Neural cell (in vitro differentiated cells): ENCODE results near the gene LCAT. TPM values are rescaled to one million over a fixed set of nuclear protein-coding genes. Genes with fewer than 3 reads are reported as not detected.

Experiments
- H2AFZ ChIP-seq: fragments of 200-600, 300-800 bp; sonication (generic), shearing (Covaris generic); 2 replicates; pipeline ENCODE4 v1.6.0; 2014; ENCODE audit warnings: low read depth, mild to moderate bottlenecking, antibody characterized with exemption, low read length, moderate library complexity
- H3F3A ChIP-seq: fragments of 200-600 bp; shearing (Covaris generic); 2 replicates; pipeline ENCODE4 v1.6.1; 2016; ENCODE audit warnings: mild to moderate bottlenecking, moderate library complexity, mixed read lengths, antibody characterized with exemption, low read length; ENCODE audit not compliant: insufficient read depth, poor library complexity, severe bottlenecking
- H3K27ac ChIP-seq: fragments of 200-600, 300-800 bp; sonication (generic), shearing (Covaris generic); 2 replicates; pipeline ENCODE4 v1.5.1; 2014; ENCODE audit warnings: mild to moderate bottlenecking, low read length, moderate library complexity
- H3K27me3 ChIP-seq: fragments of 300-800, 200-600 bp; sonication (generic), shearing (Covaris generic); 2 replicates; pipeline ENCODE4 v1.6.0; 2014; ENCODE audit warnings: mild to moderate bottlenecking, low read depth, low read length, moderate library complexity; ENCODE audit not compliant: insufficient read depth
- H3K36me3 ChIP-seq: fragments of 300-800, 200-600 bp; sonication (generic), shearing (Covaris generic); 2 replicates; pipeline ENCODE4 v1.5.1; 2014; ENCODE audit warnings: mild to moderate bottlenecking, antibody characterized with exemption, low read length, moderate library complexity; ENCODE audit not compliant: insufficient read depth
- H3K4me2 ChIP-seq: fragments of 300-800, 200-600 bp; sonication (generic), shearing (Covaris generic); 2 replicates; pipeline ENCODE4 v1.6.0; 2014; ENCODE audit warnings: mild to moderate bottlenecking, low read length
- H3K4me3 ChIP-seq: fragments of 300-800, 200-600 bp; sonication (generic), shearing (Covaris generic); 2 replicates; pipeline ENCODE4 v1.5.1; 2014; ENCODE audit warnings: mild to moderate bottlenecking, low read length, moderate library complexity
- H3K79me2 ChIP-seq: fragments of 200-600 bp; shearing (Covaris generic); replicated peaks from 2 replicates; pipeline ENCODE4 v1.6.0; 2014; ENCODE audit warnings: mild to moderate bottlenecking, low read length, moderate library complexity; ENCODE audit not compliant: insufficient read depth
- H3K9ac ChIP-seq: fragments of 300-800, 200-600 bp; sonication (generic), shearing (Covaris generic); 2 replicates; pipeline ENCODE4 v1.6.1; 2016; ENCODE audit warnings: mild to moderate bottlenecking, low read length, mixed read lengths
- H3K9me2 ChIP-seq: fragments of 200-600 bp; shearing (Covaris generic); 2 replicates; pipeline ENCODE4 v1.6.1; 2016; ENCODE audit warnings: mild to moderate bottlenecking, low read length, mixed read lengths; ENCODE audit not compliant: insufficient read depth
- H3K9me3 ChIP-seq: fragments of 200-600, 300-800 bp; sonication (generic), shearing (Covaris generic); 2 replicates; pipeline ENCODE4 v1.6.1; 2016; ENCODE audit warnings: mild to moderate bottlenecking, mixed run types, low read length, moderate library complexity, mixed read lengths
- H4K20me1 ChIP-seq: fragments of 200-600 bp; shearing (Covaris generic); 2 replicates; pipeline ENCODE4 v1.6.1; 2016; ENCODE audit warnings: mild to moderate bottlenecking, mixed run types; ENCODE audit not compliant: insufficient read depth
- CTCF ChIP-seq: fragments of 450-650 bp; IDR thresholded peaks from 2 replicates; pipeline ENCODE4 v1.5.1; 2014; ENCODE audit warnings: antibody characterized with exemption, mild to moderate bottlenecking, moderate library complexity; ENCODE audit not compliant: poor library complexity, severe bottlenecking
- EP300 ChIP-seq: fragments of 450-650 bp; conservative IDR thresholded peaks from 2 replicates; pipeline ENCODE4 v1.6.1; 2014; ENCODE audit warnings: antibody characterized with exemption, mild to moderate bottlenecking, moderate library complexity; ENCODE audit not compliant: poor library complexity, severe bottlenecking
- EZH2 ChIP-seq: fragments of 200-600, 300-800 bp; shearing (Covaris generic), sonication (generic); IDR thresholded peaks from 2 replicates; pipeline ENCODE4 v1.6.1; 2014; ENCODE audit warnings: antibody characterized with exemption, low read length, borderline replicate concordance, mild to moderate bottlenecking; ENCODE audit not compliant: insufficient read depth, poor library complexity, severe bottlenecking
- MXI1 ChIP-seq: fragments of 450-650 bp; conservative IDR thresholded peaks from 2 replicates; pipeline ENCODE4 v1.6.1; 2014; ENCODE audit warnings: antibody characterized with exemption, mild to moderate bottlenecking; ENCODE audit not compliant: poor library complexity, severe bottlenecking
- POLR2AphosphoS5 ChIP-seq: IDR thresholded peaks from 2 replicates; pipeline ENCODE4 v1.6.1; 2012
- RAD21 ChIP-seq: fragments of 450-650 bp; conservative IDR thresholded peaks from 2 replicates; pipeline ENCODE4 v1.6.1; 2014; ENCODE audit warnings: antibody characterized with exemption, mild to moderate bottlenecking, moderate library complexity
- SMC3 ChIP-seq: fragments of 450-650 bp; conservative IDR thresholded peaks from 2 replicates; pipeline ENCODE4 v1.6.1; 2014; ENCODE audit warnings: antibody characterized with exemption, mild to moderate bottlenecking, moderate library complexity; ENCODE audit not compliant: poor library complexity
- TAF1 ChIP-seq: IDR thresholded peaks from 2 replicates; pipeline ENCODE4 v1.6.1; 2012; ENCODE audit warnings: low read depth
- polyA plus RNA-seq: library from polyadenylated mRNA; depleted of rRNA; stranded (reverse); fragments of >200 nt; gene quantifications from 2 replicates; pipeline ENCODE4 v1.2.3, GENCODE V29; 2014
- TF ChIP-seq, protein P1 (sequence below): IDR thresholded peaks from 2 replicates; pipeline ENCODE4 v1.6.1; 2012; ENCODE audit warnings: borderline replicate concordance

The LCAT gene
- polyA plus RNA-seq, 1 donor from 2014 or later, result 0.32 TPM

DNA sequence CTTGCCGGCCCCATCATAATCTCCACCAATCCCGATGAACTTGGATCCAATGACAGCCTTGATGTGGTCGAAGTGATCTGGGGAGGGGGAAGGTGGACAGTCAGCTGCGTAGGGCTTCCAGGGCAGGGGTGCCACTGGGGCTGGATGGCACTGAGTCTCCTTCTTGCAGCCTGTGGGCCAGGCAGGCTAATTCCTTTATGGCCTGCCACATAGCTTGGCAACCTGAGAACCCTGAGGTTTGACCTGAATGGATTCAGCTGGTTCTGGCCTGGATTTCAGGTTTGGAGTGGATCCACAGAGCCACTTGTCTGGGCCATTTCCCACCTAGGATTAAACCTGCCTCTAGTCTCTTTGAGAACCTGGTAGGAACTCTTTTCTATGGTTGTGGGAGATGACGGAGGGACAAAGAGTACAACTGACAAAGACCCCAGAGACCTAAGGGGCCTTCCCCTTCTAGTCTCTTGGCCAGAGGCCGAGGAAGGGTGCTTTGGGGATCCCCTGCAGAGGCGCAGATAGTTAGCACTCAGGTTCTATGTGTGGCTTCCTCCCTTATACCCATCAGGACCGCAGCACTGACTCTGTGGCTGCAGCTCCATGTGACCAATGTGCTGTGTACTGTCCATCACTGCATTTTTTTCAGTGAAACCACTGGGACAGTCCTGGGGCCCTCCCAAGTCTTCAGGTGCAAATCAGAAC is 45.5 kb upstream of the LCAT start:
- no peaks in the 10 kb centered on the region for H3K36me3 ChIP-seq
- no peaks in the 10 kb centered on the region for H3K9me3 ChIP-seq
- TF ChIP-seq MXI1, result no peak
- no peak for TF ChIP-seq CTCF
- TF ChIP-seq TAF1, result no peak
- TF ChIP-seq EP300, result no peak
- no peak for TF ChIP-seq SMC3
- no peak for TF ChIP-seq RAD21
- no peak for TF ChIP-seq POLR2AphosphoS5
- TF ChIP-seq, protein P1, sequence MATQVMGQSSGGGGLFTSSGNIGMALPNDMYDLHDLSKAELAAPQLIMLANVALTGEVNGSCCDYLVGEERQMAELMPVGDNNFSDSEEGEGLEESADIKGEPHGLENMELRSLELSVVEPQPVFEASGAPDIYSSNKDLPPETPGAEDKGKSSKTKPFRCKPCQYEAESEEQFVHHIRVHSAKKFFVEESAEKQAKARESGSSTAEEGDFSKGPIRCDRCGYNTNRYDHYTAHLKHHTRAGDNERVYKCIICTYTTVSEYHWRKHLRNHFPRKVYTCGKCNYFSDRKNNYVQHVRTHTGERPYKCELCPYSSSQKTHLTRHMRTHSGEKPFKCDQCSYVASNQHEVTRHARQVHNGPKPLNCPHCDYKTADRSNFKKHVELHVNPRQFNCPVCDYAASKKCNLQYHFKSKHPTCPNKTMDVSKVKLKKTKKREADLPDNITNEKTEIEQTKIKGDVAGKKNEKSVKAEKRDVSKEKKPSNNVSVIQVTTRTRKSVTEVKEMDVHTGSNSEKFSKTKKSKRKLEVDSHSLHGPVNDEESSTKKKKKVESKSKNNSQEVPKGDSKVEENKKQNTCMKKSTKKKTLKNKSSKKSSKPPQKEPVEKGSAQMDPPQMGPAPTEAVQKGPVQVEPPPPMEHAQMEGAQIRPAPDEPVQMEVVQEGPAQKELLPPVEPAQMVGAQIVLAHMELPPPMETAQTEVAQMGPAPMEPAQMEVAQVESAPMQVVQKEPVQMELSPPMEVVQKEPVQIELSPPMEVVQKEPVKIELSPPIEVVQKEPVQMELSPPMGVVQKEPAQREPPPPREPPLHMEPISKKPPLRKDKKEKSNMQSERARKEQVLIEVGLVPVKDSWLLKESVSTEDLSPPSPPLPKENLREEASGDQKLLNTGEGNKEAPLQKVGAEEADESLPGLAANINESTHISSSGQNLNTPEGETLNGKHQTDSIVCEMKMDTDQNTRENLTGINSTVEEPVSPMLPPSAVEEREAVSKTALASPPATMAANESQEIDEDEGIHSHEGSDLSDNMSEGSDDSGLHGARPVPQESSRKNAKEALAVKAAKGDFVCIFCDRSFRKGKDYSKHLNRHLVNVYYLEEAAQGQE, result no peak
- no peak for TF ChIP-seq EZH2
- H3K4me3 ChIP-seq, result no peak overlapping the region
- H4K20me1 ChIP-seq, result no peaks in the 10 kb centered on the region
- H2AFZ ChIP-seq, result no peak overlapping the region
- no peaks in the 10 kb centered on the region for H3F3A ChIP-seq
- H3K27me3 ChIP-seq, result no peaks in the 10 kb centered on the region
- H3K4me2 ChIP-seq, result no peak overlapping the region
- no peaks in the 10 kb centered on the region for H3K79me2 ChIP-seq
- H3K27ac ChIP-seq, result no peak overlapping the region
- H3K9ac ChIP-seq, result no peak overlapping the region
- no peaks in the 10 kb centered on the region for H3K9me2 ChIP-seq

GRCh38 chr16:67988675-67989074 is 44.8 kb upstream of the LCAT start:
- H3K36me3 ChIP-seq, result no peaks in the 10 kb centered on the region
- no peaks in the 10 kb centered on the region for H3K27me3 ChIP-seq
- H3K79me2 ChIP-seq, result no peaks in the 10 kb centered on the region
- no peaks in the 10 kb centered on the region for H3K9me3 ChIP-seq
- H3F3A ChIP-seq, result no peaks in the 10 kb centered on the region
- TF ChIP-seq MXI1, result no peak
- TF ChIP-seq EP300, result no peak
- TF ChIP-seq CTCF, result no peak
- no peak for TF ChIP-seq RAD21
- TF ChIP-seq SMC3, result no peak
- TF ChIP-seq, protein P1, result no peak
- no peak for TF ChIP-seq POLR2AphosphoS5
- no peak for TF ChIP-seq EZH2
- no peak for TF ChIP-seq TAF1
- H3K4me3 ChIP-seq, result no peak overlapping the region
- no peak overlapping the region for H3K27ac ChIP-seq
- no peaks in the 10 kb centered on the region for H3K9me2 ChIP-seq
- H2AFZ ChIP-seq, result no peak overlapping the region
- H3K4me2 ChIP-seq, result no peak overlapping the region
- no peaks in the 10 kb centered on the region for H4K20me1 ChIP-seq
- no peak overlapping the region for H3K9ac ChIP-seq
